HG03025 (cell line): ENCODE measurements around the gene KCTD10.

Source experiments
- ATAC-seq: cut with Tn5 transposase; IDR thresholded peaks from one replicate; pipeline ENCODE4 v1.9.1; 2021; ENCODE audit warnings: mild to moderate bottlenecking, moderate library complexity; ENCODE audit not compliant: unreplicated experiment, low FRiP score

KCTD10 gene, protein sequence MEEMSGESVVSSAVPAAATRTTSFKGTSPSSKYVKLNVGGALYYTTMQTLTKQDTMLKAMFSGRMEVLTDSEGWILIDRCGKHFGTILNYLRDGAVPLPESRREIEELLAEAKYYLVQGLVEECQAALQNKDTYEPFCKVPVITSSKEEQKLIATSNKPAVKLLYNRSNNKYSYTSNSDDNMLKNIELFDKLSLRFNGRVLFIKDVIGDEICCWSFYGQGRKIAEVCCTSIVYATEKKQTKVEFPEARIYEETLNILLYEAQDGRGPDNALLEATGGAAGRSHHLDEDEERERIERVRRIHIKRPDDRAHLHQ

DNA sequence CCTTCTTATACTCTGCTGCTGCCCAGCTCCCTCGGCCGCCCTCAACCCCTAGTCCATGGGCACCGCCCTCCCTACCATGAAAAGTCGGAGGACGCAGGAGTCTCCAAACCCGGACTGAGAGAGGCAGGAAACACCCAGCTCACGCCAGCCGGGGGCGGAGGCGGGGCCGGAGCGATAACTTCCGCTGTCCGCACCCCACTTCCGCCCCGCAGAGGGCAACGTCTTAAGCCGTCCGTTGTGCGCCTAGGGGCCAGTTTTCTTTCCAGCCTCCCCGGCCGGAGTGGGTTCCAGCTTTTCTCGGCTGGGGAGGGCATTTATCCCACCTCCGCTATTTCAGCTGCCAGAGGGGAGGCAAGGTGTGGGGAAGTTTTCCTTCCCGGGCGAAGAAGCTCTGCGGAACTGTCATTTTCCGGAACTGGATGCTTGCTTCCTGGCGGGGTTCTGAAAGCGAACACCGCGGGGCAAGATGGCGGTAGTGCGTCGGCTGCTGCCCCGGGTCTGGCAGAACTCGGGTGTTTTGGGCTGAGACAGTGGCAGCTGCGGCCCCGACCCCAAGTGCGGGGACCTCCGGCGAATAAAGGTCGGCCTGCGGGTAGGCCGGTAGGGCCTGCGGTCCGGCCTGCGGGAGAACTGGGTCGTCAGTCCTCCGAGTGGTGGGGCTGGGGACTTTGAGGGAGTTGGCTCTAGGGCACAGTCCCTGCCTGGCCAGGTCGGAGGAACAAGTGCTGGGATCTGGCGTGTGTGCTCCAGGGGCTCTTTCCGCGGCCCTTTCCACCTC lies at the start of gene KCTD10, which contains the start of gene UBE3B:
Gene KCTD10 (minus strand): TSS at position 116 of the 778 bp plus-strand sequence. CDS start 38 bp downstream, at position 78.
Gene UBE3B (plus strand): TSS at position 450 of the 778 bp plus-strand sequence. CDS start 5,918 bp downstream, outside the sequence.
- peak; percentile 78 for ATAC-seq

DNA sequence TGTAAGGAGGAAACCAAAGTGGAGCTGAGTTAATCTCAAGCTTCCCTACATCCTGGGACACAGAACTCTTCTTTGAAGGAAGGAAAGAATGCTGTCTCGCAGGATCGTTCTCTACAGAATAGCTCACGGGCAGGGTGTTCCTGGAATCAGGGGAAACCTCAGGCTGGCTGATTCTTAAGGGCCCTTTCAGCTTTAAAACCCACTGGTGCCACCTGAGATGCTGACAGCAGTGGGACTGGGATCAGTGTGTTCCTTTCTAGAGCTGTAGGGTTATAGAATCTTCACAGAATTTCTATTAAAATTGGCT lies 48.1 kb upstream of the KCTD10 start:
- no peak for ATAC-seq

DNA sequence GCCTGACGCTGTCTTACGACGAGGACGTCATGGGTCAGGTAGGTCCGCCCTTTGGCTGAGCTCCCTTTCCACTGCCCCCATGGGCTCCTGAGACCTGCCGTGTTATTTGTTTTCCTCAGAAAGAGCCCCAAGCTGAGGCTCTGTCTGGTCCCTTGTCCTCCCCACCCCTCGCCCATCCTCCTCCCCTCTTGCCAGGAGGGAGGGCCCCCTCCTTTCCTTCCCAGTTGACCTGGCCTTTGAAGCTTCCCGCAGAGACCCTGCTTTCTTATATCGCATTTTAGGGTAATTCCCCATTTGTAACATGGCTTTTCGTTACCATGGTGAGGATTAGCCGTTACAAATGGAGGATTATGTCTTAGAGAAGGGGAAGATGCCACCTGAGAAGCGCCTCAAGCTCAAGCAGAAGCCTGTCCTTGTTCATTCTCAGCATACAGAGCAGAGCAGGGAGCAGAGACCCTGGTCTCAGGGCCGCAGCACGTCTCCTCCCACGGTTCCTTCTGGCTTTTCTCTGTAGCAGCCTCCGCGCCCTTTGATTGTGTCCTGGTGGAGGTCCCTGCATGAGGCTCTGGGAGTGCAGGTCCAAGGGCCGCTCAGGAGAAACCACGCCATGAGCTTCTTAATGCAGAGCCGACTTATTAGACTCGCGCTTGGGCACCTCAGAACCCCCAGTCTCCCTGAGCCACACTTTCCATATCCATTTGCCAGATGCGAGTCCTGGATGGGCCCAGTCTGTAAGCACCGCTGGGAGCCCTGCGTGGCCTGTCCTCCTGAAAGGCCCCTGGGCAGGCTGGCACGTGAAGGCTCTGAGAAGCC lies 47.6 kb upstream of the KCTD10 start:
- ATAC-seq = no peak

DNA sequence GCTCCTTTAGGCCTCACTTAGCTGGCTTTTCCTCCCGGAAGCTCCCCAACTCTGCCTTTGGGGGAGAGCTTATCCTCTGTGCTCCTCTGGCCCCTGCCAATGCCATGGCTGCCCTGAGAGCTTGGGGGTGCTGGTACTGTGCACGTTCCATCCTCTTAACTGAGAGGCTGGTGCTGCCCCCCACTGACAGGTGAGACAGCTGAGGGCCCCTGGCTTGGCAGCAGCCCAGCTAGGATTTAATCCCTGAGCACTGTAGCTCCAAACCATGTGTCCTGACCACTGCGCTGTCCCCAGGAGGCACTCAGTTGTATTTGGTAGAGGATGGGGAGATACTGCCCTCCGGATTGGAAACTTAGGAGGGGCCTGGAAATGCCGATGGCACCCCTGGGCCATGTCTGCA lies 46.4 kb upstream of the KCTD10 start:
- no peak for ATAC-seq

DNA sequence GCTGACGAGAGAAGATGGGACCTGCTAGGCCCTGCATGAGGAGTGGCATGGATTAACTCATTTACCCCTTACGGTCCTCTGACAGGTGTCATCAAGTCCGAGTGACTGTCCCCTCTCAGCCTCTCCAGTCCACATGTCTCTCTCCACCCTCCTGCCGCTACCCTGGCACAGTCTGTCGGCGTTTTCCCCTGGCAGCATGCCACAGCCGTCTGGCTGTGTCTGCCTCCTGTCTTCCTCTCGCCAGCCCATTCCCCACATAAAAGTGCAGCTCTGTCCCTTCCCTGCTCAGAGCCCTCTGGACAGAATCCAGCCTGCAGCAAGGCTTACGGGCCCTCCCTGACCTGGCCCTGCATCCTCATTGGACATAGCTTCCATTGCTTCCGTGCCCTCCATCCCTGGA lies 46.0 kb upstream of the KCTD10 start:
- no peak for ATAC-seq

DNA sequence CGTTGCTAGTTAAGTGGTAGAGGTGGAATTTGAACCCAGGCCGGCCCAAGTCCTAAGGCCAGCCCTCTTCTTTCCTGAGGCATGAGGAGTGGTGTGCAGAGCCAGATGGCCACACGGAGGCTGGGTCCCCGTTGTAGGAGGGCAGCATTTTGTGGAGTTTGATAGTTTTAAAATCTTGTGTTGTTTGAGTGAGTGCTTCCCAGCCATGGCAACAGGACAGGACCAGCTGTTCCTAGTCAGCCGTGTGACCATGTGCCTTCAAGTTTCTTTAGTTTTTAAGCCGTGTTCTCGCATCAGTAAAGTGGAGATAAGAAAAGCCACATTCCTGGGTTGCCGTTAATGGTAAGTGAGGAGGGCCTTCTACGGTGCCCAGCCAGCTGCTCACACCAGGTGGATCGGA lies 44.7 kb upstream of the KCTD10 start:
- ATAC-seq = no peak

DNA sequence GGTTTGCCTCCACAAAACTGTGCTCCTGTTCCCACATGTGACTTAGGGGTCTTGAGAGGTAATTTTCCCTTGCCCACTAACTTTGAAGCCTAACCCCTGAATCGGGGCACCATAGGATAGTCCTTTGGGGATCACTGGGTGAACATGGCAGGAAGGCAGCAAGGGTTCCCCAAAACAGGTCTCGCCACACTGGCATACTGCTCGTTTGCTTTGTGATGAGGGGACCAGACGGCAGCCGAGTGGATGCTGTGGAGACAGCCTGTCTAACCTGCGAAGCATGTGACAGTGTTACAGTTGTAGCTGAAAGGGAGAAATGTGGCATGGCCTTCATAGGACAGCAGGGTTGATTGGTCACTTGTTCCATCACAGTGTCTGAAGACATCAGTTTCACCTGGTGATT lies 42.7 kb upstream of the KCTD10 start:
- no peak for ATAC-seq

DNA sequence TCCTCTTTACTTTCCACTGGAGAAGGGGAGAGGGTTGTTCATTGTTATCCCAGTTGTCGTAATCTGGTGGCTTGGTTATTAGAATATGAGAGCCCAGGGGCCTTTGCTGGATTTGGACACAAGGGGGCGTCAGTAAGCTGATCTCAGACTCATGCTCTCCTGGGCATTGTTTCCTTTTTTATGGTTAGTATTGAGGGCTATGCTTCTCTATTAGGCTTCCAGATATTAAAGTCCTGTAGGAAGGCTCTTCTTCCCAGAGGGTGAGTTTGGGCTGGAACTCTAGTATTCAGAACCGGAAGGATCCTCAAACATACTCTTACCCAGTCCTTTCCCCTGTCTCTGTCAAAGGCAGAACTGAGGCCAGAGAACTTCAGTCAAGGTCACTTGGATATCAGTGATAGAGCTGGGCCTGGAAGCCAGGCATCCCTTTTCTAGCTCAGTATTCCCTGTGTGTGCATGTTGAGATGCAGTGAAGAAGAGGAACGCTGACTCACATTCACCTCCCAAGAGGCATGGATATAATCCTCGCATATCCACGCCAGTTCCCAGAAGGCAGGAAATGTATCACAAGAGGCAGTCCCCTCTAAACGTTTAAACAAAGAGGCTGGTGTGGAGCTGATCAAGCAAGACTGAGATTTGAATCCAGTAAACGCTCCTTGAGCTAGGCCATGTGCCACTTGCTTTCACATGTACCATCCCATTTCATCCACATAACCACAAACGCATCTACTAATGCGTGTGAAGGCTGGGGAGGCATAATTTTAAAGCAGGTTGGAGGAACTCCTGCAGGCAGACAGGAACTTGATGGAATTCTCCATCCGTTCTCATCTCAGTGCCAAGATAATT lies 41.9 kb upstream of the KCTD10 start:
- no peak for ATAC-seq

DNA sequence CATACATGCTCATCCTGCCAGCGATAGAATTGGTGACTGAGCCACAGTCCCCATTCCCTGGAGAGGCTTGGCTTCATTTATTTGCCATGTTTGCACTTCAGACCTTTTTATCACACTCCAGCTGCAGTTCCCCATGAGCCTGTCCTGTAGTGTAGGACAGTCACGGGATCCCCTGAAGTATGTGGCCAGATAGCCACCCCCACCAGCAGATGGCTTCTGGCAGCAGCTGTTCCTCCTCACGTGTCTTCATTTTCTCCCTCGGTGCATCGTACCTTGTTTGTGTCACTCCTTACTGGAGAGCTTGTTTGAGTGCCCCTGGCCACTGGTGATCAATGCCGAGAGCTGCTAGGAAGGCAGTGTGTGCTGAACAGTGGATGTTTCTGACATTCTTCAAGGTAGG lies 40.5 kb upstream of the KCTD10 start:
- no peak for ATAC-seq

DNA sequence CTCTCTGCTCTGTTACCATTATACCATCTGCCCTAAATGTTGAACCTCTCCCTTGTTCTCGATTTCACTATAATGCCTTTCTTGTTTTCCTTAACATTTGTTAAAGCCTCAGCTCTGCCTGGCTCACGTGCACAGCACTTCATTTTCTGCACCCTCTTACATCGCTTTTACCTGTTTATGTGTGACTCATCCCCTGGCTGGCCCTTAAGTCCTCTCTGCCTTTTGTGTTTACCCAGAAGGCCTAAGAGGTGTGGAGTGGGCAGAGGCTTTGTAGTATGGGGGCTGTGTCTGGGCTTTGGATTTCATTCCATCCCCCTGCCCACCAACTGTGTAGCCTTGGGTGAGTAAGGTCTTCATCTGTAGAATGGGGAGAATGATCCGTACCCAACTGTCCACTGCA lies 36.9 kb upstream of the KCTD10 start:
- ATAC-seq = no peak

DNA sequence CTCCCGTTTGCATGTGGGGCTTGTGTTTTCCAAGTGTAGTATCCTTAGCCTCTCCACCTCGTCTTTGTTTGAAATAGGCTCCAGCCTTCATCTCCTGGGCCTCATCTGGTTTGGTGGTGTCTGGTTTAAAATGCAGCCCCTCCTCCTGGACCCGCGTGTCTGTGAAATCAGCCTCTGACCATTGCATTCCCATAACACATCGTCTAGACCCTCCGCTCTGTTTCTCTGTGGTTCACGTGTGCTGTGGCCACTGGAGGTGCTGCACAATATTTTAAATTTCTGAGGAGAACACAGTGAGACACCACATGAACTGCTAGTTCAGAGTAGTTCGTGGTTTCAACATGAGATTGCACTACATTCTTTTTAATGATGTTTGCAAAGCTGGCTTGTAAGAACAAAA lies 36.0 kb upstream of the KCTD10 start:
- ATAC-seq = no peak

DNA sequence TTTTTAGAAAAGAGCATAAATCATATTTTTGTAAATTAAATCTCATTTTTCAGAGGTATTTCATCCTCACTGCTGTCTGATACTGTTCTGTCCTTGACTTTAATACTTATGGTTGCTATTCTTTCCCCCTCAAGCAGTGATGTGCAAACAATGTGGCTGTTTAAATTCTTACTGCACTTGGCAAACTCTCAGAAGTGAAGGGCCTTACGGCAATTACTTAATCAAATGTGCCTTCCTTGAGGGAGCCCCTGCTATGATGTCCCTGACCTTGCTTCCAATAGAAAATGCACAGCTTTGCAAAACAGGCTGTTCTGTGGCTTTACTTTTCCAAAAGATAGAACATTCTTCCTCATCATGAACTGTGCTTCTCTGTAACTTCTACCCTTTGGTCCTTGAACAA lies 35.5 kb upstream of the KCTD10 start:
- ATAC-seq = no peak

DNA sequence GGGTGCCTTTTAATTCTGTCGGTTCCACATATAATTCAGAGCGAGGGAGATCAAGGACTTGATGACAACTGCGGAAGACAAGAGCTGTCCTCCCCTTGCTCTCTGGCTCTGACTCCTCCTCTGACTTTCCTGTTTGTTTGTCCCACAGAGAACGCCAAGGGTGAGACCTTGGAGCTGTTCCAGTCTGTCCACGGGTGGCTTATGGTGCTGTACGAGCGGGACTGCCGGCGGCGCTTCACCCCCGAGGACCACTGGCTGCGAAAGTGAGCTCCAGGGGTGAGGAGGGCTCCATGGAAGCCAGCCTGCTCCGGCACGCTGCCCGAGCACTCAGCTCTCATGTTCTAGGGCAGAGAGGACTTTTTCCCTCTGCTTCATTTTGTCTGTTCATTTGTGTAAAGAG lies 33.1 kb upstream of the KCTD10 start:
- no peak for ATAC-seq

DNA sequence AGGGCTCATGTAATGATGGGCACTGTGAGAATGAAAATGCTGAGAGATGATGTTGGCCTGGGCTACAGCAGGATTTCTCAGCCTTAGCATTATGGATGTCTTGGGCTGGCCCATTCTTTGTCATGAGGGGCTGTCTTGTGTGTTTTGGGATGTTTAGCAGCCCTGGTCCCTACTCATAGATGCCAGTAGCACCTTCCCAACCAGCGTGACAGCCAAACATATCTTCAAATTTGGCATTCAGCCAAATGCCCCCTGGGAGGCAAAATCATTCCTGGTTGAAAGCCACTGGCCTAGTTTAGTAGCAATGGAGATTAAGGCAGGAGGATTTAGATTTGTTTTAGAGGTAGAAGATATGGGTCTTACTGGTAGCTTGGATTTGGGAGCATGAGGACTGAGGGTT lies 27.0 kb upstream of the KCTD10 start:
- ATAC-seq = no peak

DNA sequence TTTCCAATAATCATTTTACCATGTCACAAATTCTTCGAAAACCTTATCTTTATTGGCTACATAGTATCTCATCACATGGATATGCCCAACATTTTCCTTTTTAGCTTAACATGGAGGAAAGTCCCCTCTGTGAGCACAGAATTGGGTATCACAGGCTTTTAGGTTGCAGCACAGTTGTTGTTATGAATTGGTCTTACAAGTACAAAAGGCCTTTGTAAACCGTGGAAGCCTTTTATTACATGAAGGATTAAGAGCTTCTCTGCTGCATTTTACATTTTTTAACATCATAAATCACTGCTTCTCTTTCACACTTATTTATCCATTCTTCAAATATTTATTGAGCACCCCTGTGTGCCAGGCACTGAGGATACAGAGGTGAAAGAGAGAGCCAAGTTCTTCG lies 26.5 kb upstream of the KCTD10 start:
- ATAC-seq = no peak

DNA sequence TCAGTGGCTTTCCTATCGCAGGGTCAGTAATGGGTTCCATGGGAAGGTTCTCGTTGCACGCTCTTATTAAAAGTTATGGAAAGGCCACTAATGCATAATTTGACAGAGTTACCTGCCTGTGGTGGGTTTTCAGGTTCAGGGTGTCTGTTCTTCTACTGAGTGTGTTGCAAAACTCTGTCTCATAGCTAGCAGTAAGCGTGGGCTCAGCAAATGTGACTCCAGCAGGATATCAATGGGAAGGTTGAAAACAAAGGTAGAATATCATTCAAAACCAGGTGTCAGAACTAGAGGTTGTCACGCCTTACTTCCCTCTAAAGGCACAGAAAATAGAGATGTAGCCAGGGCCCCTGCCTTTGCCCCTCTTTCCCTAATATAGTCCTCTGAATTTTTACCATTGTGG lies 25.2 kb upstream of the KCTD10 start:
- ATAC-seq = no peak

DNA sequence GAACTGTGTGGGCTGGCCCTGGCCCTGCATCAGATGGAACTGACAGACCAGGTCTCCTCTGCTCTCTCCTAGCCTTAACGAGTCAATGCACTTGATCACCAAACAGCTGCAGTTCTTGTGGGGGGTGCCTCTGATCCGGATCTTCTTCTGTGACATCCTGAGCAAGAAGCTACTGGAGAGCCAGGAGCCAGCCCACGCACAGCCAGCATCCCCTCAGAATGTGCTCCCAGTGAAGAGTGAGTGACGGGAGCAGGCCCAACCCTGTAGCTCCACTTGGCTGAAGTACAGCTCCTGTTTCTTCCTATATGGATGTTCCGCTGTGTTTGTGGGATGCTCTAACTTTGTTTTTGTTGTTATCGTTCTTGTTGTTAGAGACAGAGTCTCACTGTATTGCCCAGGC lies 24.2 kb upstream of the KCTD10 start:
- ATAC-seq = no peak

DNA sequence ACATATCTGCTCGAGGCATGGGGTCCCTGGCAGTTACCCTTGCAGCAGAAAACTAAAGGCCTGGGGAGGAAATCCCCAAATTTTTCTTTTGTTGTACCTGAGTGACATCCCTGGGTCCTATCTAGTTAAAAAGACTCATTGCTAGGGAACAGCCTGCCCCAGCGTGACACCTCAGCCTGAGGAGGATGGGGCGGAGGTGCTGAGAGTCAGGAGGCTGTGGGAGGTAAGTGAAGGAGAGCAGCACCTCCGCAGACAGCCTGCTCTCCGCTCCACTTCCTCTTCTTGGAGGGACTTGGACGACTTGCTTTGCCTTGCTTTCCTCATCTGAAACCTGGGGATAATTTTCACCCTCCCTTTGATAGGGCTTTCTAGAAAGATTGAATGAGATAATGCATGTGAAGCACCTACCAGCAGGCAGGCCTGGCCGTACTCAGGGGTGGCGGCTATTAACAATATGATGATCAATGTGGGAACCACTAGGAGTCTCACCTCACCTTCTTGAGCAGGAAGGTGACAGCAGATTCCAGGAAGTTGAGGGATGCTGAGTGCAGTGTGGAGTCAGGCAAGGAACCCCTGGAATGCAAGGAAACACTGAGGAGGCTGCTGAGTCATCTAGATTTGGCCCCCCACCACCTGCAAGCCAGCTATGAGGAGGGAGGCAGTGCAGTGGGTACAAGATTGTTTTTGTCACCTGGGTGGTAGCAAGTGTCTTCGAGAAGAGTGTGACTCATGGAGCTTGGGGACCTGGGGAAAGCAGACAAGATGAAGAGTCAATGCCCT lies 23.5 kb upstream of the KCTD10 start:
- ATAC-seq = no peak

DNA sequence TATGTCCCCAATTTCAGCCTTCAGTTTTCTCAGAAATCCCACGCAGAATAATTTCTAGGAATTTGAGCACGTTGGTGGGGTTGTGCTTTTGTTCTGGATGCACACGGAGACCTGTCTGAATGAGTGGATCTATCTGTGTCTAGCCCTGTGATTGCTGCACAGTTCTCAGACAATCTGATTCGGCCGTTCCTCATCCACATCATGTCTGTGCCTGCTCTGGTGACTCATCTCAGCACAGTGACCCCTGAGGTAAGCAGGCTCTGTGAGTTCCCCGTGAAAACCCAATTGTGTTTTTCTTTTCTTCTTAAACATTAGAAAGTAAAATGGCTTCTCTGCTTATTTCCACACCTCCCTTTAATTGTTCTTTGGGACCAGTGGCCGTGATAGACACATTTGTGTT lies 20.6 kb upstream of the KCTD10 start:
- no peak for ATAC-seq

DNA sequence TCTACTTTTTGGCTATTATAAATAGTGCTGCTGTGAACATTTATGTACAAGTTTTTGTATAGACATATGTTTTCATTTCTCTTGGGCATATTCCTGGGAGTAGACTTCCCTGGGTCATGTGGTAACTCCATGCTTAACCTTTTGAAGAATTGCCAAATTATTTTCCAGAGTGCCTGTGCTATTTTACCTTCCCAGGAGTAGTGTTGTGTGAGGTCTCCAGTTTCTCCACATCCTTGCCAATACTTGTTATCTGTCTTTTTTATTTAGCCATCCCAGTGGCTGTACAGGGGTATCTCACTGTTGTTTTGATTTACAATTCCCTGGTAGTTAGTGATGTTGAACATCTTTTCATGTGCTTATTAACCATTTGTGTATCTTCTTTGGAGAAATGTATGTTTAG lies 19.2 kb upstream of the KCTD10 start:
- no peak for ATAC-seq
